Breast epithelium (tissue), 3 donors: ENCODE measurements around the gene ATG16L2.

Experiments used
- CTCF ChIP-seq, 3 donors: fragments of 450-650 bp; IDR thresholded peaks; one replicate each; pipeline ENCODE4 v1.5.1; 2016 to 2017; ENCODE audit warnings: antibody characterized with exemption in 3 of 3, mild to moderate bottlenecking in 3 of 3, moderate library complexity in 3 of 3
- POLR2A ChIP-seq: fragments of 450-650 bp; IDR thresholded peaks from one replicate; pipeline ENCODE4 v1.6.1; 2016; ENCODE audit warnings: antibody characterized with exemption, mild to moderate bottlenecking, moderate library complexity
- POLR2AphosphoS5 ChIP-seq, 3 donors: sonication (generic); formaldehyde crosslinking; IDR thresholded peaks; one replicate each; pipeline ENCODE4 v1.6.1; 2017; ENCODE audit warnings: antibody characterized with exemption in 3 of 3

GRCh38 chr11:72776844-72777754 is 37.1 kb upstream of the ATG16L2 start:
- TF ChIP-seq CTCF (IDR thresholded peaks at IDR 0.05) = no peak
- TF ChIP-seq POLR2AphosphoS5 (IDR thresholded peaks at IDR 0.05) = no peak
- TF ChIP-seq POLR2A = no peak
